HCT116 (cell line): Measurements from ENCODE around the gene CCDC40. TPM values are rescaled to one million over a fixed set of nuclear protein-coding genes. Genes with fewer than 3 reads are reported as not detected.

ENCODE experiments used
- ATAC-seq: fragments of 200-7000 bp; cut with Tn5 transposase; 2 replicates; pipeline ENCODE4 v1.9.1; 2020; ENCODE audit warnings: mild to moderate bottlenecking, moderate library complexity
- BruUV-seq: library from RNA; stranded (reverse); fragments of 400-500 nt; replicated peaks from 2 replicates; lab custom pipeline; 2021; lab: Mats Ljungman, UMichigan
- CTCF ChIA-PET: fragments of 300-600 bp; sonication (Branson Sonifier 250); formaldehyde crosslinking; loops from one replicate; lab custom pipeline; 2021; ENCODE audit warnings: antibody characterized with exemption; lab: Charles Lee
- POLR2A ChIA-PET: fragments of 300-600, 350-600 bp; sonication (Branson Sonifier 250); formaldehyde crosslinking; loops from one replicate; lab custom pipeline; 2021; ENCODE audit warnings: antibody characterized with exemption; lab: Charles Lee
- RAD21 ChIA-PET, 2 experiments: fragments of 300-600 bp; sonication (Branson Sonifier 250); formaldehyde crosslinking; loops; one replicate each; lab custom pipeline; 2023; ENCODE audit warnings: low total read pairs in 2 of 2; ENCODE audit not compliant: uncharacterized antibody in 2 of 2, unreplicated experiment in 2 of 2, low non-redundant PET in 1 of 2; lab: Charles Lee
- DNase-seq: peaks from one replicate; pipeline ENCODE4 v3.0.0-alpha.2; 2010; ENCODE audit warnings: low read depth, low spot score
- H2AFZ ChIP-seq: fragments of 200-600 bp; shearing (Covaris generic), sonication (generic); 2 replicates; pipeline ENCODE4 v1.6.1; 2017; ENCODE audit warnings: low read depth, mixed run types, mixed read lengths, antibody characterized with exemption, low read length; ENCODE audit not compliant: poor library complexity, severe bottlenecking
- H3K27ac ChIP-seq: 2 replicates; pipeline ENCODE4 v1.5.1; 2012; ENCODE audit warnings: low read depth, low read length
- H3K27me3 ChIP-seq: fragments of 200-600 bp; sonication (generic); 2 replicates; pipeline ENCODE4 v1.6.1; 2016; ENCODE audit warnings: mixed run types, low read length, mixed read lengths; ENCODE audit not compliant: insufficient read depth
- H3K36me3 ChIP-seq, 2 experiments: fragments of 200-500 bp in 1 of 2; fragments of 200-600 bp in 1 of 2; sonication (Bioruptor generic) in 1 of 2; sonication (generic) in 1 of 2; 2 replicates each; pipeline versions ENCODE4 v1.5.1 to v1.6.1; 2014 to 2016; ENCODE audit warnings: low read length in 2 of 2, inconsistent platforms in 1 of 2, mixed read lengths in 1 of 2, mixed run types in 1 of 2; ENCODE audit not compliant: insufficient read depth in 2 of 2, control insufficient read depth in 1 of 2
- H3K4me1 ChIP-seq, 2 experiments: fragments of 200-600 bp in 1 of 2; sonication (generic) in 1 of 2; 2 replicates each; pipeline versions ENCODE4 v1.5.1 to v1.6.1; 2012 to 2017; ENCODE audit warnings: low read length in 2 of 2, inconsistent platforms in 1 of 2, mild to moderate bottlenecking in 1 of 2, mixed read lengths in 1 of 2, mixed run types in 1 of 2, moderate library complexity in 1 of 2; ENCODE audit not compliant: insufficient read depth in 2 of 2, control insufficient read depth in 1 of 2
- H3K4me2 ChIP-seq: fragments of 200-600 bp; sonication (generic); 2 replicates; pipeline ENCODE4 v1.6.1; 2017; ENCODE audit warnings: mixed run types, low read length, mixed read lengths
- H3K4me3 ChIP-seq, 2 experiments: fragments of 200-600 bp in 1 of 2; sonication (generic) in 1 of 2; replicated peaks in 1 of 2; 2 replicates each; pipeline ENCODE4 v1.5.1; 2011 to 2016; ENCODE audit warnings: low read length in 2 of 2, control low read depth in 1 of 2, low read depth in 1 of 2, mild to moderate bottlenecking in 1 of 2, mixed read lengths in 1 of 2, mixed run types in 1 of 2
- H3K79me2 ChIP-seq: fragments of 200-600 bp; sonication (generic); 2 replicates; pipeline ENCODE4 v1.6.1; 2017; ENCODE audit warnings: mild to moderate bottlenecking, mixed run types, low read length, moderate library complexity, mixed read lengths; ENCODE audit not compliant: insufficient read depth
- H3K9ac ChIP-seq: fragments of 200-600 bp; sonication (generic); 2 replicates; pipeline ENCODE4 v1.6.1; 2016; ENCODE audit warnings: low read length, mixed read lengths
- H3K9me2 ChIP-seq: fragments of 200-600 bp; sonication (generic), shearing (Covaris generic); 2 replicates; pipeline ENCODE4 v1.6.1; 2017; ENCODE audit warnings: mixed run types, mild to moderate bottlenecking, moderate library complexity; ENCODE audit not compliant: insufficient read depth
- H3K9me3 ChIP-seq, 2 experiments: fragments of 200-500 bp in 1 of 2; fragments of 200-600 bp in 1 of 2; sonication (Bioruptor generic) in 1 of 2; sonication (generic) in 1 of 2; 2 replicates each; pipeline ENCODE4 v1.6.1; 2014 to 2017; ENCODE audit warnings: low read length in 2 of 2, mixed read lengths in 2 of 2, inconsistent platforms in 1 of 2, low read depth in 1 of 2, mild to moderate bottlenecking in 1 of 2, mixed run types in 1 of 2, moderate library complexity in 1 of 2; ENCODE audit not compliant: control insufficient read depth in 1 of 2, insufficient read depth in 1 of 2
- H4K20me1 ChIP-seq: fragments of 200-600 bp; sonication (generic), shearing (Covaris generic); 2 replicates; pipeline ENCODE4 v1.6.1; 2017; ENCODE audit warnings: mixed run types, mild to moderate bottlenecking, moderate library complexity; ENCODE audit not compliant: insufficient read depth
- EGR1 ChIP-seq: IDR thresholded peaks from 2 replicates; pipeline ENCODE4 v1.6.1; 2012; ENCODE audit warnings: low read depth
- ELF1 ChIP-seq: IDR thresholded peaks from 2 replicates; pipeline ENCODE4 v1.6.1; 2012; ENCODE audit warnings: low read depth, borderline replicate concordance
- EZH2 ChIP-seq: fragments of 200-600 bp; sonication (generic); IDR thresholded peaks from 2 replicates; pipeline ENCODE4 v1.6.1; 2017; ENCODE audit warnings: antibody characterized with exemption, mixed run types
- JUND ChIP-seq: IDR thresholded peaks from 2 replicates; pipeline ENCODE4 v1.6.1; 2012
- RAD21 ChIP-seq: IDR thresholded peaks from 2 replicates; pipeline ENCODE4 v1.6.1; 2012; ENCODE audit warnings: low read depth, mild to moderate bottlenecking
- SP1 ChIP-seq: IDR thresholded peaks from 2 replicates; pipeline ENCODE4 v1.6.1; 2012; ENCODE audit warnings: low read depth
- YY1 ChIP-seq: IDR thresholded peaks from 2 replicates; pipeline ENCODE4 v1.6.1; 2011; ENCODE audit warnings: low read length, low read depth, moderate library complexity, mild to moderate bottlenecking; ENCODE audit not compliant: insufficient replicate concordance; ENCODE audit errors: extremely low read depth
- ZFX ChIP-seq: fragments of 450-650 bp; IDR thresholded peaks from 2 replicates; pipeline ENCODE4 v1.6.1; 2017
- ZNF274 ChIP-seq: fragments of 200-500 bp; sonication (Bioruptor generic); IDR thresholded peaks from 2 replicates; pipeline ENCODE4 v1.6.1; 2014; ENCODE audit warnings: mild to moderate bottlenecking, low read depth, low read length, inconsistent platforms
- intact Hi-C: fragments of 100-400 bp; cut with micrococcal nuclease; formaldehyde crosslinking; loops from 2 replicates; pipeline ENCODE4 v1.10.0; 2022
- total RNA-seq: library from RNA; stranded (reverse); gene quantifications from one replicate; pipeline ENCODE4 v1.2.1, GENCODE V29; 2021; ENCODE audit not compliant: unreplicated experiment
- TF ChIP-seq, protein P1 (sequence below): IDR thresholded peaks from 2 replicates; pipeline ENCODE4 v1.6.1; 2012
- TF ChIP-seq, protein P2 (sequence below), 3 experiments: fragments of 200-600 bp in 1 of 3; sonication (generic) in 1 of 3; IDR thresholded peaks in 2 of 3; conservative IDR thresholded peaks in 1 of 3; 2 replicates each; pipeline ENCODE4 v1.5.1; 2012 to 2017; ENCODE audit warnings: low read depth in 2 of 3, low read length in 2 of 3, antibody characterized with exemption in 1 of 3, borderline replicate concordance in 1 of 3, control low read depth in 1 of 3, mild to moderate bottlenecking in 1 of 3, mixed read lengths in 1 of 3, mixed run types in 1 of 3, moderate library complexity in 1 of 3; ENCODE audit not compliant: insufficient read depth in 1 of 3
- TF ChIP-seq, protein P3 (sequence below): IDR thresholded peaks from 2 replicates; pipeline ENCODE4 v1.6.1; 2012
- TF ChIP-seq, protein P4 (sequence below): IDR thresholded peaks from 2 replicates; pipeline ENCODE4 v1.6.1; 2012; ENCODE audit warnings: low read depth

Gene CCDC40
- total RNA-seq, 1 experiment from 2014 or later: 10.3 TPM

DNA sequence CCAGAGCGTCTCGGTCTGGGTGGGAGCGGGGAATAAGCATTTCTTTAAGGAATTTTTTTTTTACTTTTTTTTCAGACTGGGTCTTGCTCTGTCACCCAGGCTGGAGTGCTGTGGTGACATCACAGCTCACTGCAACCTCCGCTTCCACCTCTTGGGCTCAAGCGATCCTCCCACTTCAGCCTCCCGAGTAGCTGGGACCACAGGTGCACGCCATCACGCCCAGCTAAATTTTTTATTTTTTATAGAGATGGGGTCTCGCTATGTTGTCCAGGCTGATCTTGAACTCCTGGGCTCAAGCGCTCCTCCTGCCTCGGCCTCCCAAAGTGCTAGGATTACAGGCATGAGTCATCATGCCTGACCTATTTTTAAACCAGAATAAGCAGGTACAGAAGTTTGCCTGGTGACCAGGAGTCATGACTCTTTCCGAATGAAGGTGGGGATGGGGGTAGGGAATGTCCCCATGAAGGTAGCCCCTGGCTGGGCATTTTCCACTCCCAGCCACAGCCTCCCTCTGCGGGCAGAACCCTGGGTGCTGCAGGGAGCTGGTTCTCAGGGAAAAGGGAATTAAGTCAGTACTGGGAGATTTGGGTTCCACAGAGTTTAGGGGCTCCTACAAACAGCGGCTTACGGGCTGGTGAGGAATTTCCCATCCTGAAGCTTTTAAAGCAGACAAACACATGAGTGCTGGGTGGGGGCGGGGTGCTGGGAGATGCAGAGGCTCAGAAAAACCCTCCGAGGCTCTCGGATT lies 49.1 kb upstream of the CCDC40 start (continued):
- TF ChIP-seq, protein P1, sequence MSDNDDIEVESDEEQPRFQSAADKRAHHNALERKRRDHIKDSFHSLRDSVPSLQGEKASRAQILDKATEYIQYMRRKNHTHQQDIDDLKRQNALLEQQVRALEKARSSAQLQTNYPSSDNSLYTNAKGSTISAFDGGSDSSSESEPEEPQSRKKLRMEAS: no peak
- TF ChIP-seq SP1 (peak; percentile 38; the same call in 1 of the 2 replicates), ZFX (no peak), RAD21 (no peak), EZH2 (no peak), EGR1 (no peak), JUND (peak; percentile 93)
- TF ChIP-seq, protein P2, sequence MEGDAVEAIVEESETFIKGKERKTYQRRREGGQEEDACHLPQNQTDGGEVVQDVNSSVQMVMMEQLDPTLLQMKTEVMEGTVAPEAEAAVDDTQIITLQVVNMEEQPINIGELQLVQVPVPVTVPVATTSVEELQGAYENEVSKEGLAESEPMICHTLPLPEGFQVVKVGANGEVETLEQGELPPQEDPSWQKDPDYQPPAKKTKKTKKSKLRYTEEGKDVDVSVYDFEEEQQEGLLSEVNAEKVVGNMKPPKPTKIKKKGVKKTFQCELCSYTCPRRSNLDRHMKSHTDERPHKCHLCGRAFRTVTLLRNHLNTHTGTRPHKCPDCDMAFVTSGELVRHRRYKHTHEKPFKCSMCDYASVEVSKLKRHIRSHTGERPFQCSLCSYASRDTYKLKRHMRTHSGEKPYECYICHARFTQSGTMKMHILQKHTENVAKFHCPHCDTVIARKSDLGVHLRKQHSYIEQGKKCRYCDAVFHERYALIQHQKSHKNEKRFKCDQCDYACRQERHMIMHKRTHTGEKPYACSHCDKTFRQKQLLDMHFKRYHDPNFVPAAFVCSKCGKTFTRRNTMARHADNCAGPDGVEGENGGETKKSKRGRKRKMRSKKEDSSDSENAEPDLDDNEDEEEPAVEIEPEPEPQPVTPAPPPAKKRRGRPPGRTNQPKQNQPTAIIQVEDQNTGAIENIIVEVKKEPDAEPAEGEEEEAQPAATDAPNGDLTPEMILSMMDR (IDR thresholded peaks at IDR 0.05 in 2 of 3, conservative IDR thresholded peaks at IDR 0.05 in 1 of 3; ENCODE audit: borderline replicate concordance in 1 of 3, insufficient read depth in 1 of 3, low read depth in 2 of 3, low read length in 2 of 3): 0 out of 6 replicates have a peak, but pooled peaks of 1 of the 3 experiments have one; percentile 3

DNA sequence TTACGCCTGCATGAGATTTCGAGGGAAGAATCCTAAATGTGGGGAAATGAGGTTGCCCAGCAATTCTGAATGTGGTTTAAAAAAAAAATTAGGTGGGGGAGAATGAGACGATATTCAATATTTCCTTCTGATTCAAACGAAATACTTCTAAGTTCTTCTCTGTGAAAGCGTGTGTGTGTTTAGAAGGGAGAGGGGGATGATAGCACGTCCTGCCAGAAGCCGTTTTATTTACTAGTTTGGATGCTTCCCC lies 48.6 kb upstream of the CCDC40 start:
- Histone ChIP-seq H3K36me3 (no peaks in the 10 kb centered on the region), H3K79me2 (0 out of 2 replicates have a peak, but pooled peaks cover 5% of the 10 kb centered on the region), H4K20me1 (no peaks in the 10 kb centered on the region), H3K9me2 (no peaks in the 10 kb centered on the region), H3K4me2 (peak overlapping the region; percentile 84), H3K4me3 (peak overlapping the region; percentile 36 to 53), H3K4me1 (peaks cover 70 to 78% of the 10 kb centered on the region in 2 experiments), H3K9ac (peak overlapping the region; percentile 51), H3K27ac (peak overlapping the region; percentile 85), H2AFZ (no peak overlapping the region), H3K9me3 (no peaks in the 10 kb centered on the region), H3K27me3 (no peaks in the 10 kb centered on the region)
- BruUV-seq: no TSS peak
- ChIA-PET CTCF (interaction anchor here (0.7 to 1.5 kb wide), 6 partner anchors 21 to 246 kb away, joined by 3 to 6 read pairs (median 4); partner anchors contain the start of gene CBX4), POLR2A (interaction anchor here (0.8 to 1.6 kb wide), 3 partner anchors 52 to 149 kb away, joined by 3 to 10 read pairs (median 3); partner anchors contain the start of gene CBX4), RAD21 (interaction anchor here in 1 of 2 experiments (1.0 kb wide), 1 partner anchor 180 kb away, joined by 3 read pairs; no protein-coding TSS in a partner anchor)
- TF ChIP-seq YY1: no peak
- TF ChIP-seq ELF1: no peak
- TF ChIP-seq EGR1: no peak
- TF ChIP-seq, protein P2 (IDR thresholded peaks at IDR 0.05 in 2 of 3, conservative IDR thresholded peaks at IDR 0.05 in 1 of 3; ENCODE audit: borderline replicate concordance in 1 of 3, insufficient read depth in 1 of 3, low read depth in 2 of 3, low read length in 2 of 3): no peak
- no peak for TF ChIP-seq ZNF274
- TF ChIP-seq, protein P3, sequence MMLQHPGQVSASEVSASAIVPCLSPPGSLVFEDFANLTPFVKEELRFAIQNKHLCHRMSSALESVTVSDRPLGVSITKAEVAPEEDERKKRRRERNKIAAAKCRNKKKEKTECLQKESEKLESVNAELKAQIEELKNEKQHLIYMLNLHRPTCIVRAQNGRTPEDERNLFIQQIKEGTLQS: no peak
- TF ChIP-seq, protein P4, sequence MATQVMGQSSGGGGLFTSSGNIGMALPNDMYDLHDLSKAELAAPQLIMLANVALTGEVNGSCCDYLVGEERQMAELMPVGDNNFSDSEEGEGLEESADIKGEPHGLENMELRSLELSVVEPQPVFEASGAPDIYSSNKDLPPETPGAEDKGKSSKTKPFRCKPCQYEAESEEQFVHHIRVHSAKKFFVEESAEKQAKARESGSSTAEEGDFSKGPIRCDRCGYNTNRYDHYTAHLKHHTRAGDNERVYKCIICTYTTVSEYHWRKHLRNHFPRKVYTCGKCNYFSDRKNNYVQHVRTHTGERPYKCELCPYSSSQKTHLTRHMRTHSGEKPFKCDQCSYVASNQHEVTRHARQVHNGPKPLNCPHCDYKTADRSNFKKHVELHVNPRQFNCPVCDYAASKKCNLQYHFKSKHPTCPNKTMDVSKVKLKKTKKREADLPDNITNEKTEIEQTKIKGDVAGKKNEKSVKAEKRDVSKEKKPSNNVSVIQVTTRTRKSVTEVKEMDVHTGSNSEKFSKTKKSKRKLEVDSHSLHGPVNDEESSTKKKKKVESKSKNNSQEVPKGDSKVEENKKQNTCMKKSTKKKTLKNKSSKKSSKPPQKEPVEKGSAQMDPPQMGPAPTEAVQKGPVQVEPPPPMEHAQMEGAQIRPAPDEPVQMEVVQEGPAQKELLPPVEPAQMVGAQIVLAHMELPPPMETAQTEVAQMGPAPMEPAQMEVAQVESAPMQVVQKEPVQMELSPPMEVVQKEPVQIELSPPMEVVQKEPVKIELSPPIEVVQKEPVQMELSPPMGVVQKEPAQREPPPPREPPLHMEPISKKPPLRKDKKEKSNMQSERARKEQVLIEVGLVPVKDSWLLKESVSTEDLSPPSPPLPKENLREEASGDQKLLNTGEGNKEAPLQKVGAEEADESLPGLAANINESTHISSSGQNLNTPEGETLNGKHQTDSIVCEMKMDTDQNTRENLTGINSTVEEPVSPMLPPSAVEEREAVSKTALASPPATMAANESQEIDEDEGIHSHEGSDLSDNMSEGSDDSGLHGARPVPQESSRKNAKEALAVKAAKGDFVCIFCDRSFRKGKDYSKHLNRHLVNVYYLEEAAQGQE: no peak
- ATAC-seq: no peak
- DNase-seq: no peak
- intact Hi-C loops: loop anchor here (2.0 to 5.0 kb wide), 3 partner anchors 71 to 149 kb away; partner anchors contain the start of gene CBX4
